T-helper 1 cell treated with Interleukin-12 subunit alpha and Interleukin-12 subunit beta and Interleukin-4 antibody, amounts not matched to agents 30 μg/mL and 1 μg/mL, for 36 hours (primary cell): Measurements from ENCODE around the gene KL.

ENCODE experiments used
- H3K27ac Mint-ChIP-seq: one replicate; pipeline ENCODE4 v1.8.0; 2021; ENCODE audit warnings: mild to moderate bottlenecking, mixed read lengths
- H3K27me3 Mint-ChIP-seq: one replicate; pipeline ENCODE4 v1.8.0; 2021; ENCODE audit warnings: low read depth, mixed read lengths
- H3K36me3 Mint-ChIP-seq: one replicate; pipeline ENCODE4 v1.8.0; 2021; ENCODE audit warnings: low read depth, mixed read lengths
- H3K4me1 Mint-ChIP-seq: one replicate; pipeline ENCODE4 v1.8.0; 2021; ENCODE audit warnings: low read depth, mixed read lengths
- H3K4me3 Mint-ChIP-seq: one replicate; pipeline ENCODE4 v1.8.0; 2021; ENCODE audit warnings: mild to moderate bottlenecking, moderate library complexity, mixed read lengths
- H3K9me3 Mint-ChIP-seq: one replicate; pipeline ENCODE4 v1.8.0; 2021; ENCODE audit warnings: mixed read lengths

The KL gene

DNA sequence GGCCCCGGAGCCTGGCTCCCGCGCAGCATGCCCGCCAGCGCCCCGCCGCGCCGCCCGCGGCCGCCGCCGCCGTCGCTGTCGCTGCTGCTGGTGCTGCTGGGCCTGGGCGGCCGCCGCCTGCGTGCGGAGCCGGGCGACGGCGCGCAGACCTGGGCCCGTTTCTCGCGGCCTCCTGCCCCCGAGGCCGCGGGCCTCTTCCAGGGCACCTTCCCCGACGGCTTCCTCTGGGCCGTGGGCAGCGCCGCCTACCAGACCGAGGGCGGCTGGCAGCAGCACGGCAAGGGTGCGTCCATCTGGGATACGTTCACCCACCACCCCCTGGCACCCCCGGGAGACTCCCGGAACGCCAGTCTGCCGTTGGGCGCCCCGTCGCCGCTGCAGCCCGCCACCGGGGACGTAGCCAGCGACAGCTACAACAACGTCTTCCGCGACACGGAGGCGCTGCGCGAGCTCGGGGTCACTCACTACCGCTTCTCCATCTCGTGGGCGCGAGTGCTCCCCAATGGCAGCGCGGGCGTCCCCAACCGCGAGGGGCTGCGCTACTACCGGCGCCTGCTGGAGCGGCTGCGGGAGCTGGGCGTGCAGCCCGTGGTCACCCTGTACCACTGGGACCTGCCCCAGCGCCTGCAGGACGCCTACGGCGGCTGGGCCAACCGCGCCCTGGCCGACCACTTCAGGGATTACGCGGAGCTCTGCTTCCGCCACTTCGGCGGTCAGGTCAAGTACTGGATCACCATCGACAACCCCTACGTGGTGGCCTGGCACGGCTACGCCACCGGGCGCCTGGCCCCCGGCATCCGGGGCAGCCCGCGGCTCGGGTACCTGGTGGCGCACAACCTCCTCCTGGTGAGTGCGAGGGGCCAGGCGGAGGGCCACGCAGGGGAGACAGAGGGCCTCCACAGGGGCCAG, at the start of gene KL:
Gene KL (plus strand): TSS at position 10 of the 909 bp plus-strand sequence. CDS start 18 bp downstream, at position 28.
- H3K9me3 Mint-ChIP-seq = no peaks in the 10 kb centered on the region
- H3K4me1 Mint-ChIP-seq = peaks cover 13% of the 10 kb centered on the region
- peaks cover 4% of the 10 kb centered on the region for H3K36me3 Mint-ChIP-seq
- peak within 1 kb of the TSS; percentile 57 for H3K27ac Mint-ChIP-seq
- H3K27me3 Mint-ChIP-seq = peaks cover 76% of the 10 kb centered on the region
- H3K4me3 Mint-ChIP-seq = peak within 1 kb of the TSS; percentile 76

DNA sequence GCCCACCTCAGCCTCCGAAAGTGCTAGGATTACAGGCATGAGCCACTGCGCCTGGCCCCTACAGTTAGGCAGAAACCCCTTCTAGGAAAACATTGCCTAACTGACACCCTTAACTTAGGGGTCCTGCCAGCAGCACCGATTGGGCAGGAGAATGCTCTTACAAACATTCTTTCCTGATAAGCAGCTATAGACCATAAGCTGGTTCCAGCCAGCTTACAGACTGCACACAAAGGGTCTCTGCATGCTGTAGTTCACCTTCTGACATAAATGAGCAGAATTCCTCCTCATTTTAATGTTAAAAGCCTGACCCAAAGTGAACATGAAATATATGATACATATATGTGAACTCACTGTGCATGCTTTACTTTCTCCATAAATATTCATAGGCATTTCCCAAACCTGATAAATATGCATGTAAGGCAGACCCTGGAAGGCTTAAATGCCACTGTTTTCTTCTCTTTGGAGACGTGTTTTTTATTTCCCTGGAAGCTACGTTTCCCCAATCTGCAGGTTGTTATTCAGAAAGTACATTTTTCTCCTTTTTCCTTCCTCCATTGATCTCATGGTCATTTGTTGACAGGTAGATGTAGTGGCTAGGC, 48.5 kb upstream of the KL start:
- Mint-ChIP-seq H3K4me3 (no peak overlapping the region), H3K36me3 (no peaks in the 10 kb centered on the region), H3K9me3 (no peaks in the 10 kb centered on the region), H3K27ac (no peak overlapping the region), H3K27me3 (peaks cover 3% of the 10 kb centered on the region), H3K4me1 (peaks cover 9% of the 10 kb centered on the region)

GRCh38 chr13:32968316-32968715, 47.9 kb upstream of the KL start:
- no peaks in the 10 kb centered on the region for H3K36me3 Mint-ChIP-seq
- H3K4me3 Mint-ChIP-seq = no peak overlapping the region
- H3K9me3 Mint-ChIP-seq = no peaks in the 10 kb centered on the region

DNA sequence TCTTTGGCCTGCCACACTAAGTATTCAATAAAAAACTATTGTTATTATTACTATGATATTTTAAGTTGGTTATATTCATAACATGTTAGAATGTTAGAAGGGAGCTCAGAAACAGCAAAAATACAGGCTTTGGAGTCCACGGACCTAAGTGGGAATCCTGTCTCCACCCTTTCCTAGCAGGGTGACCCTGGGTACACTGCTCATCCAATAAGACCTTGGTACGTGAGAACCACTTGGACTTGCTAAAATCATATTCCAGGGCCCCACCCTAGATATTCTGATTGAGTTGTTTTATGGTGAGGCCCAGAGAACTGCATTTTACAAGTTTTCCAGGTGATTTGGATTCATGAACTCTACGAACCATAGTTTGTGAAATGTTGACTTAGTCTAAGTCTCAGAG, 47.4 kb upstream of the KL start:
- H3K27me3 Mint-ChIP-seq = peaks cover 3% of the 10 kb centered on the region
- H3K9me3 Mint-ChIP-seq = no peaks in the 10 kb centered on the region
- no peak overlapping the region for H3K27ac Mint-ChIP-seq
- H3K4me3 Mint-ChIP-seq = no peak overlapping the region
- H3K4me1 Mint-ChIP-seq = peaks cover 9% of the 10 kb centered on the region
- no peaks in the 10 kb centered on the region for H3K36me3 Mint-ChIP-seq

More at GRCh38 chr13:32968316-32968715, 47.9 kb upstream of the KL start:
- Mint-ChIP-seq H3K27ac (no peak overlapping the region), H3K4me1 (peaks cover 9% of the 10 kb centered on the region), H3K27me3 (peaks cover 3% of the 10 kb centered on the region)

GRCh38 chr13:32969516-32969941, 46.7 kb upstream of the KL start:
- Mint-ChIP-seq H3K9me3 (no peaks in the 10 kb centered on the region), H3K27me3 (peaks cover 3% of the 10 kb centered on the region), H3K4me3 (no peak overlapping the region), H3K36me3 (no peaks in the 10 kb centered on the region), H3K27ac (no peak overlapping the region), H3K4me1 (peaks cover 9% of the 10 kb centered on the region)

GRCh38 chr13:32976056-32976805, 40.0 kb upstream of the KL start:
- Mint-ChIP-seq H3K36me3 (no peaks in the 10 kb centered on the region), H3K27ac (no peak overlapping the region), H3K4me3 (no peak overlapping the region), H3K4me1 (peaks cover under 1% of the 10 kb centered on the region), H3K27me3 (no peaks in the 10 kb centered on the region), H3K9me3 (no peaks in the 10 kb centered on the region)

DNA sequence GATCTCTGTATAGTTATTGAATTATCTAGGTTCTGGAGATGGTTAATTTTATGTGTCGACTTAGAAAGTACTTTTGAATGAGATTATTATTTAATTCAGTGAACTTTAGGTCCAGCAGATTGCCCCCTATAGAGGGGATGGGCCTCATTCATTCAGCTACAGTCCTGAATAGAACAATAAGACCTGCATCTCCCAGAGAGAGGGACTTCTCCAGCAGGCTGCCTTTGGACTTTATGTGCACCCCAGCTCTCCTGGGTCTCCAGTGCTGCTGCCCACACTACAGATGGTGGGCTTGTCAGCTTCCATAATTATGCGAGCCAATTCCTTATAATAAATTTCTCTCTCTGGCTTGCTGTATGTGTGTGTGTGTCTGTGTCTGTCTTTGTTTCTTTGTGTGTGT, 39.3 kb upstream of the KL start:
- Mint-ChIP-seq H3K27ac (no peak overlapping the region), H3K4me3 (no peak overlapping the region), H3K9me3 (no peaks in the 10 kb centered on the region), H3K36me3 (no peaks in the 10 kb centered on the region), H3K4me1 (no peaks in the 10 kb centered on the region), H3K27me3 (no peaks in the 10 kb centered on the region)

DNA sequence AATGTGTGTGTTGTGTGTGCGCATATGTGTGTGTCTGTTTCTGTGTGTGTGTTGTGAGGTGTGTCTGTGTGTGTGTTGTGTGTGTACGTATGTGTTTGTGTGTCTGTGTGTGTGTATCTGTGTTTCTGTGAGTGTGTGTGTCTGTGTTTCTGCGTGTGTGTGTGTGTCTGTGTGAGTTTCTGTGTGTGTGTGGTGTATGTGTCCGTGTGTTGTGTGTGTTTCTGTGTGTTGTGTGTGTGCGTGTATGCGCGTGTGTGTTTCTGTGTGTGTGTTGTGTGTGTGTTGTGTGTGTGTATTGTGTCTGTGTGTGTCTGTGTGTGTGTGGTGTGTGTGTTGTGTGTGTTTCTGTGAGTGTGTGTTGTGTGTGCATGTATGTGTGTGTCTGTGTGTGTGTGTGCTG, 38.9 kb upstream of the KL start:
- Mint-ChIP-seq H3K4me3 (no peak overlapping the region), H3K36me3 (no peaks in the 10 kb centered on the region), H3K4me1 (no peaks in the 10 kb centered on the region), H3K27ac (no peak overlapping the region), H3K9me3 (no peaks in the 10 kb centered on the region), H3K27me3 (no peaks in the 10 kb centered on the region)

DNA sequence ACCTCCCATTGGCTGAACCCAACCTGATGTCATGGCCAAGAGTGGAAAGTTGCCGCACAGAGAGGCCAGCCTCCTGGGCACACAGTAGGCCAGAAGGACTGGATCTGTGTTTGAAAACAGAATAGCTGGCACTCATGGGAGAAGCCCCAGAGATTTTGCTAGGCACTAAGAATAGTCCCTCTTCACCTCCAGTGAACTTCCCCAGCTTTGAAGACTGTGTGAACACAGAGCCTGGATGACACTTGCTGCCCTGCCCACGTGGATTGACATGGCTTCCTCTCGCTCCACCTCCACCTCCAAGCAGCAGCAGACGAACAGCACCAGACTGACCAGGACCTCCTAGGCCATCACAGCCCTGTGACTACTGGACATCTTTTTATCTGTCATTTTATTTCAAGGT, 37.9 kb upstream of the KL start:
- Mint-ChIP-seq H3K4me3 (no peak overlapping the region), H3K36me3 (no peaks in the 10 kb centered on the region), H3K9me3 (no peaks in the 10 kb centered on the region), H3K27ac (no peak overlapping the region), H3K4me1 (no peaks in the 10 kb centered on the region), H3K27me3 (no peaks in the 10 kb centered on the region)

DNA sequence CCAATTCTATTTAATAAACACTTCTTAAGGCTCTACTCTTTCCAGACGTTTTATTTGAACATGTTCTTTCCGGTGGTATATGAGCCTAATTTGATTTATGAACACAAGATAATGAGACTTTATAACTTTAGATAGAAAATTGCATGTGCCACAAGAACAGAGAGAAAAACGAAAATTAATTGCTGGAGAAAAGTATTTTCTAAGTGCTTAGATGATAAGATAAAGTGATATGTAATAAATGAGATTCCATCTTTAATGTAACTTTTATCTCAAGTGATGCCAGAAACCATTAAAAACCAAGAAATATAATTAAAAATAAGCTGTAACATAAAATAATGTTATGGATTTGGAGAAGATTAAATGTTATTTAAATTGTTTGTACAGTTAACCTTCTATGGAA, 33.2 kb upstream of the KL start:
- no peak overlapping the region for H3K4me3 Mint-ChIP-seq
- no peak overlapping the region for H3K27ac Mint-ChIP-seq
- no peaks in the 10 kb centered on the region for H3K36me3 Mint-ChIP-seq
- H3K27me3 Mint-ChIP-seq = peaks cover 10% of the 10 kb centered on the region
- H3K9me3 Mint-ChIP-seq = peaks cover 4% of the 10 kb centered on the region
- no peaks in the 10 kb centered on the region for H3K4me1 Mint-ChIP-seq

DNA sequence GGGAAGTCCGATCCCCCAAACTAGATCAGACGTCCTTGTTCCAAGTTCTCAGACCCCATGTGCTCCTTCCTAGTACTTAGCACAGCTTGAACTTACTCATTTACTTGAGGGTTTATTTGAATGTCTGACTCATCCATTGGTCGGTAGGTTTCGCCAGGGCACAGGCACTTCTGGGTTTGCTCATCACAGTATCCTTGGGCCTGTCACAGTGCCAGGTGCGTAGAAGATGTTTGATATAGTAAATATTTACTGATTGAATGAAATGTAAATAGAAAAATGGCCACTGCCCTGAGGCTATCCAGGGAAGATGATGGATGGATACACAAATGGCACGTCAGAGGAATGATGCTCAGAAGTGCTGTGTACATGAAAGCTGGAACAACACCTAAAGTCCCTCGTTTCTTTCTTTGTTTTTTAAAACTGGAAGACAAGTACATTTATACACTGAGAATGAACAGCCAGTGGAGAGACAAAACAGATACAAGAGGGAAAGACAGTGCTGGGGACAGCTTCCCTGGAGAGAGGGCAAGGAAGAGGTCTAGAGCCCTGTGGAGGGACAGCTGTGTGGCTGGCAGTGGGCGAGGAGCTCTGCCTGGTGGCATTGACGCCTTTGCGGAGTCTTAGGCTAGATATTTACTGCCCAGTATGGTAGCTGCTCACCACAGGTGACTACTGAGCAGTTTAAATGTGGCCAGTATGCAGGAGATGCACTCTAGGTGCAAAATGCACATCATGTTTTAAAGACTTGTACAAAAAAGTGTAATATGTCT, 31.2 kb upstream of the KL start:
- no peak overlapping the region for H3K4me3 Mint-ChIP-seq
- no peak overlapping the region for H3K27ac Mint-ChIP-seq
- H3K27me3 Mint-ChIP-seq = peaks cover 15% of the 10 kb centered on the region
- no peaks in the 10 kb centered on the region for H3K36me3 Mint-ChIP-seq
- H3K9me3 Mint-ChIP-seq = peaks cover 4% of the 10 kb centered on the region
- H3K4me1 Mint-ChIP-seq = peaks cover 6% of the 10 kb centered on the region

GRCh38 chr13:32986552-32986951, 29.7 kb upstream of the KL start:
- H3K27me3 Mint-ChIP-seq = peaks cover 24% of the 10 kb centered on the region
- H3K9me3 Mint-ChIP-seq = peaks cover 4% of the 10 kb centered on the region
- no peaks in the 10 kb centered on the region for H3K36me3 Mint-ChIP-seq
- H3K4me1 Mint-ChIP-seq = peaks cover 6% of the 10 kb centered on the region
- H3K27ac Mint-ChIP-seq = no peak overlapping the region
- H3K4me3 Mint-ChIP-seq = no peak overlapping the region

- H3K9me3 Mint-ChIP-seq = peaks cover 4% of the 10 kb centered on the region
- H3K36me3 Mint-ChIP-seq = no peaks in the 10 kb centered on the region
- peaks cover 6% of the 10 kb centered on the region for H3K4me1 Mint-ChIP-seq
- peaks cover 24% of the 10 kb centered on the region for H3K27me3 Mint-ChIP-seq
- no peak overlapping the region for H3K27ac Mint-ChIP-seq
- no peak overlapping the region for H3K4me3 Mint-ChIP-seq
Measured at GRCh38 chr13:32987462-32987861, 28.8 kb upstream of the KL start.
